ENCODE measurements around the gene NAALADL2. TPM values are rescaled to one million over a fixed set of nuclear protein-coding genes. Genes with fewer than 3 reads are reported as not detected.

NAALADL2 gene
- polyA plus RNA-seq, 1 donor from 2014 or later, result 1.6 TPM

DNA sequence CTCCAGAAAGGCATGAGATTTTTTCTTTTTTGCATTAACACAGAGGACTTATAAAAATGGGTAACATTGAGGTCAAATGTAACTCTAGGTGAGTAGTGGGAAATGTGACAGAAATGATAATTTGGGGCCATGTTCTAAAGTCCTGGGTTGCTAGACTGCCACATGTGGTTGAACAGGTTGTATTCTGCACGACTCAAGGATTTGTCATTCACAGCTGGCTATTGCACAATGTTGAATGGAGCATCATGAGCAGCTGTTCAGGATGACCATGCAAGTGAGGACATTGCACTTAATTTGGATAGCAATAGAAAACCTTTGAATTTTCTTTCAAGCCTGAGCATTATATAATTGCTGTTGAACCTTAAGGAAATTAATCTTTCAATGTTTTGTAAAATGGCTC lies 396.6 kb downstream of the NAALADL2 start:
- Histone ChIP-seq H3K4me3 (ENCODE audit: low read length) (no peak overlapping the region), H3K79me2 (replicated peaks; ENCODE audit: insufficient read depth, low read length) (no peaks in the 10 kb centered on the region), H3K9ac (ENCODE audit: low read length) (no peak overlapping the region), H3K27me3 (ENCODE audit: insufficient read depth, low read depth, low read length) (no peaks in the 10 kb centered on the region), H3K9me3 (ENCODE audit: low read length) (no peaks in the 10 kb centered on the region), H3F3A (ENCODE audit: insufficient read depth, low read length, poor library complexity, severe bottlenecking) (no peaks in the 10 kb centered on the region), H3K36me3 (ENCODE audit: insufficient read depth, low read length) (no peaks in the 10 kb centered on the region), H3K9me2 (ENCODE audit: insufficient read depth, low read length) (no peaks in the 10 kb centered on the region), H2AFZ (ENCODE audit: low read depth, low read length) (no peak overlapping the region), H3K4me2 (ENCODE audit: low read length) (no peak overlapping the region), H3K27ac (ENCODE audit: low read length) (no peak overlapping the region), H4K20me1 (ENCODE audit: insufficient read depth) (no peaks in the 10 kb centered on the region)
- TF ChIP-seq, protein P1, sequence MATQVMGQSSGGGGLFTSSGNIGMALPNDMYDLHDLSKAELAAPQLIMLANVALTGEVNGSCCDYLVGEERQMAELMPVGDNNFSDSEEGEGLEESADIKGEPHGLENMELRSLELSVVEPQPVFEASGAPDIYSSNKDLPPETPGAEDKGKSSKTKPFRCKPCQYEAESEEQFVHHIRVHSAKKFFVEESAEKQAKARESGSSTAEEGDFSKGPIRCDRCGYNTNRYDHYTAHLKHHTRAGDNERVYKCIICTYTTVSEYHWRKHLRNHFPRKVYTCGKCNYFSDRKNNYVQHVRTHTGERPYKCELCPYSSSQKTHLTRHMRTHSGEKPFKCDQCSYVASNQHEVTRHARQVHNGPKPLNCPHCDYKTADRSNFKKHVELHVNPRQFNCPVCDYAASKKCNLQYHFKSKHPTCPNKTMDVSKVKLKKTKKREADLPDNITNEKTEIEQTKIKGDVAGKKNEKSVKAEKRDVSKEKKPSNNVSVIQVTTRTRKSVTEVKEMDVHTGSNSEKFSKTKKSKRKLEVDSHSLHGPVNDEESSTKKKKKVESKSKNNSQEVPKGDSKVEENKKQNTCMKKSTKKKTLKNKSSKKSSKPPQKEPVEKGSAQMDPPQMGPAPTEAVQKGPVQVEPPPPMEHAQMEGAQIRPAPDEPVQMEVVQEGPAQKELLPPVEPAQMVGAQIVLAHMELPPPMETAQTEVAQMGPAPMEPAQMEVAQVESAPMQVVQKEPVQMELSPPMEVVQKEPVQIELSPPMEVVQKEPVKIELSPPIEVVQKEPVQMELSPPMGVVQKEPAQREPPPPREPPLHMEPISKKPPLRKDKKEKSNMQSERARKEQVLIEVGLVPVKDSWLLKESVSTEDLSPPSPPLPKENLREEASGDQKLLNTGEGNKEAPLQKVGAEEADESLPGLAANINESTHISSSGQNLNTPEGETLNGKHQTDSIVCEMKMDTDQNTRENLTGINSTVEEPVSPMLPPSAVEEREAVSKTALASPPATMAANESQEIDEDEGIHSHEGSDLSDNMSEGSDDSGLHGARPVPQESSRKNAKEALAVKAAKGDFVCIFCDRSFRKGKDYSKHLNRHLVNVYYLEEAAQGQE (IDR thresholded peaks at IDR 0.05; ENCODE audit: borderline replicate concordance), result no peak
- no peak for TF ChIP-seq TAF1 (IDR thresholded peaks at IDR 0.05; ENCODE audit: low read depth)
- no peak for TF ChIP-seq RAD21 (conservative IDR thresholded peaks at IDR 0.05)
- no peak for TF ChIP-seq MXI1 (conservative IDR thresholded peaks at IDR 0.05; ENCODE audit: poor library complexity, severe bottlenecking)
- no peak for TF ChIP-seq SMC3 (conservative IDR thresholded peaks at IDR 0.05; ENCODE audit: poor library complexity)
- TF ChIP-seq EP300 (conservative IDR thresholded peaks at IDR 0.05; ENCODE audit: poor library complexity, severe bottlenecking), result no peak
- no peak for TF ChIP-seq CTCF (IDR thresholded peaks at IDR 0.05; ENCODE audit: poor library complexity, severe bottlenecking)
- TF ChIP-seq EZH2 (IDR thresholded peaks at IDR 0.05; ENCODE audit: borderline replicate concordance, insufficient read depth, low read length, poor library complexity, severe bottlenecking), result no peak
- TF ChIP-seq POLR2AphosphoS5 (IDR thresholded peaks at IDR 0.05), result no peak

GRCh38 chr3:175257123-175257522 lies 398.0 kb downstream of the NAALADL2 start:
- TF ChIP-seq POLR2AphosphoS5 (IDR thresholded peaks at IDR 0.05) (no peak), CTCF (IDR thresholded peaks at IDR 0.05; ENCODE audit: poor library complexity, severe bottlenecking) (no peak), SMC3 (conservative IDR thresholded peaks at IDR 0.05; ENCODE audit: poor library complexity) (no peak), RAD21 (conservative IDR thresholded peaks at IDR 0.05) (no peak), EP300 (conservative IDR thresholded peaks at IDR 0.05; ENCODE audit: poor library complexity, severe bottlenecking) (no peak), EZH2 (IDR thresholded peaks at IDR 0.05; ENCODE audit: borderline replicate concordance, insufficient read depth, low read length, poor library complexity, severe bottlenecking) (no peak), TAF1 (IDR thresholded peaks at IDR 0.05; ENCODE audit: low read depth) (no peak), MXI1 (conservative IDR thresholded peaks at IDR 0.05; ENCODE audit: poor library complexity, severe bottlenecking) (no peak)
- TF ChIP-seq, protein P1 (IDR thresholded peaks at IDR 0.05; ENCODE audit: borderline replicate concordance), result no peak
- Histone ChIP-seq H3F3A (ENCODE audit: insufficient read depth, low read length, poor library complexity, severe bottlenecking) (no peaks in the 10 kb centered on the region), H3K79me2 (replicated peaks; ENCODE audit: insufficient read depth, low read length) (no peaks in the 10 kb centered on the region), H2AFZ (ENCODE audit: low read depth, low read length) (no peak overlapping the region), H3K36me3 (ENCODE audit: insufficient read depth, low read length) (no peaks in the 10 kb centered on the region), H3K4me2 (ENCODE audit: low read length) (no peak overlapping the region), H3K27ac (ENCODE audit: low read length) (no peak overlapping the region), H3K9me2 (ENCODE audit: insufficient read depth, low read length) (no peaks in the 10 kb centered on the region), H4K20me1 (ENCODE audit: insufficient read depth) (no peaks in the 10 kb centered on the region), H3K9ac (ENCODE audit: low read length) (no peak overlapping the region), H3K9me3 (ENCODE audit: low read length) (no peaks in the 10 kb centered on the region), H3K27me3 (ENCODE audit: insufficient read depth, low read depth, low read length) (no peaks in the 10 kb centered on the region), H3K4me3 (ENCODE audit: low read length) (no peak overlapping the region)
